ENCODE measurements around the gene SNTG2. TPM values are rescaled to one million over a fixed set of nuclear protein-coding genes. Genes with fewer than 3 reads are reported as not detected.

SNTG2 gene
- total RNA-seq, 1 experiment from 2014 or later = not detected

- Histone ChIP-seq H3K9me3 (0 out of 2 replicates have a peak, but pooled peaks cover 2% of the 10 kb centered on the region), H3K4me1 (no peaks in the 10 kb centered on the region), H3K27me3 (replicated peaks; ENCODE audit: control insufficient read depth, insufficient read depth, low read length) (no peaks in the 10 kb centered on the region), H3K36me3 (ENCODE audit: control insufficient read depth, insufficient read depth, low read length) (no peaks in the 10 kb centered on the region), H3K4me3 (ENCODE audit: low read depth, low read length) (no peak overlapping the region)
- TF ChIP-seq, protein P1, sequence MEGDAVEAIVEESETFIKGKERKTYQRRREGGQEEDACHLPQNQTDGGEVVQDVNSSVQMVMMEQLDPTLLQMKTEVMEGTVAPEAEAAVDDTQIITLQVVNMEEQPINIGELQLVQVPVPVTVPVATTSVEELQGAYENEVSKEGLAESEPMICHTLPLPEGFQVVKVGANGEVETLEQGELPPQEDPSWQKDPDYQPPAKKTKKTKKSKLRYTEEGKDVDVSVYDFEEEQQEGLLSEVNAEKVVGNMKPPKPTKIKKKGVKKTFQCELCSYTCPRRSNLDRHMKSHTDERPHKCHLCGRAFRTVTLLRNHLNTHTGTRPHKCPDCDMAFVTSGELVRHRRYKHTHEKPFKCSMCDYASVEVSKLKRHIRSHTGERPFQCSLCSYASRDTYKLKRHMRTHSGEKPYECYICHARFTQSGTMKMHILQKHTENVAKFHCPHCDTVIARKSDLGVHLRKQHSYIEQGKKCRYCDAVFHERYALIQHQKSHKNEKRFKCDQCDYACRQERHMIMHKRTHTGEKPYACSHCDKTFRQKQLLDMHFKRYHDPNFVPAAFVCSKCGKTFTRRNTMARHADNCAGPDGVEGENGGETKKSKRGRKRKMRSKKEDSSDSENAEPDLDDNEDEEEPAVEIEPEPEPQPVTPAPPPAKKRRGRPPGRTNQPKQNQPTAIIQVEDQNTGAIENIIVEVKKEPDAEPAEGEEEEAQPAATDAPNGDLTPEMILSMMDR (IDR thresholded peaks at IDR 0.05; ENCODE audit: insufficient read depth in 1 of 2, low read depth in 1 of 2, low read length in 1 of 2, severe bottlenecking in 1 of 2, unreplicated experiment in 1 of 2) = no peak
- H3K27me3 Mint-ChIP-seq (ENCODE audit: insufficient read depth, unreplicated experiment) = no peaks in the 10 kb centered on the region
- intact Hi-C loops (cut with micrococcal nuclease; ENCODE audit: unreplicated experiment) = no loop called here
- H3K36me3 Mint-ChIP-seq (ENCODE audit: insufficient read depth, unreplicated experiment) = no peaks in the 10 kb centered on the region
- H3K27ac Mint-ChIP-seq (ENCODE audit: unreplicated experiment) = no peak overlapping the region
- no peaks in the 10 kb centered on the region for H3K4me1 Mint-ChIP-seq (ENCODE audit: low read depth, unreplicated experiment)
- DNase-seq = no peak
- H3K9me3 Mint-ChIP-seq (ENCODE audit: unreplicated experiment) = peaks cover 21% of the 10 kb centered on the region
- POLR2A ChIA-PET = no interaction called here
- H3K4me3 Mint-ChIP-seq (ENCODE audit: unreplicated experiment) = no peak overlapping the region
- CTCF ChIA-PET = no interaction called here
- BruUV-seq (replicated peaks) = no TSS peak
Measured at GRCh38 chr2:1166976-1167375, 216.3 kb downstream of the SNTG2 start.

DNA sequence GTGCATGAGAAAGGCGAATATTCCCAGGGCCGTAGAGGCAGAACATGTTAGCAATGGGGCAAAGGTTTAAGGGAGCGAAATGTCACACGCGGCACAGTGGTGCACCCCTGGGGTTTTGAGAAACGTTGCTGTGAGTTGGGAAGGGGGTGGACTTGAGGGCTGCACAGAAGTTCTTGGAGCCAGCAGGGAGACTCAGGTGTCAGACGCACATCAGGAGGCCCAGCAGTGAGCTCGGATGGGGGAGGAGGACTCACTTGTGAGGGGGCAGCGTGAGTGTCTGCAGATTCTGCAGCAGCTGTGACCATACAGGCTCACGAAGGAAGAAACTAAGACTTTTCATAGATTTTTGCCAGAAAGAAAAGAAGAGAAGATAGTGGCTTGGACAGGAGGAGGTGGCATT is 218.2 kb downstream of the SNTG2 start:
- no peaks in the 10 kb centered on the region for H3K9me3 ChIP-seq
- no peak for DNase-seq
- no peak overlapping the region for H3K27ac Mint-ChIP-seq (ENCODE audit: unreplicated experiment)
- H3K4me3 Mint-ChIP-seq (ENCODE audit: unreplicated experiment) = no peak overlapping the region
- no peaks in the 10 kb centered on the region for H3K36me3 Mint-ChIP-seq (ENCODE audit: insufficient read depth, unreplicated experiment)
- no peaks in the 10 kb centered on the region for H3K4me1 ChIP-seq
- intact Hi-C loops (cut with micrococcal nuclease; ENCODE audit: unreplicated experiment) = no loop called here
- no peaks in the 10 kb centered on the region for H3K27me3 Mint-ChIP-seq (ENCODE audit: insufficient read depth, unreplicated experiment)
- H3K4me3 ChIP-seq (ENCODE audit: low read depth, low read length) = no peak overlapping the region
- POLR2A ChIA-PET = no interaction called here
- H3K27me3 ChIP-seq (replicated peaks; ENCODE audit: control insufficient read depth, insufficient read depth, low read length) = no peaks in the 10 kb centered on the region
- TF ChIP-seq, protein P1 (IDR thresholded peaks at IDR 0.05; ENCODE audit: insufficient read depth in 1 of 2, low read depth in 1 of 2, low read length in 1 of 2, severe bottlenecking in 1 of 2, unreplicated experiment in 1 of 2) = no peak
- CTCF ChIA-PET = no interaction called here
- H3K4me1 Mint-ChIP-seq (ENCODE audit: low read depth, unreplicated experiment) = no peaks in the 10 kb centered on the region
- peaks cover 6% of the 10 kb centered on the region for H3K9me3 Mint-ChIP-seq (ENCODE audit: unreplicated experiment)
- no TSS peak for BruUV-seq (replicated peaks)
- H3K36me3 ChIP-seq (ENCODE audit: control insufficient read depth, insufficient read depth, low read length) = no peaks in the 10 kb centered on the region

DNA sequence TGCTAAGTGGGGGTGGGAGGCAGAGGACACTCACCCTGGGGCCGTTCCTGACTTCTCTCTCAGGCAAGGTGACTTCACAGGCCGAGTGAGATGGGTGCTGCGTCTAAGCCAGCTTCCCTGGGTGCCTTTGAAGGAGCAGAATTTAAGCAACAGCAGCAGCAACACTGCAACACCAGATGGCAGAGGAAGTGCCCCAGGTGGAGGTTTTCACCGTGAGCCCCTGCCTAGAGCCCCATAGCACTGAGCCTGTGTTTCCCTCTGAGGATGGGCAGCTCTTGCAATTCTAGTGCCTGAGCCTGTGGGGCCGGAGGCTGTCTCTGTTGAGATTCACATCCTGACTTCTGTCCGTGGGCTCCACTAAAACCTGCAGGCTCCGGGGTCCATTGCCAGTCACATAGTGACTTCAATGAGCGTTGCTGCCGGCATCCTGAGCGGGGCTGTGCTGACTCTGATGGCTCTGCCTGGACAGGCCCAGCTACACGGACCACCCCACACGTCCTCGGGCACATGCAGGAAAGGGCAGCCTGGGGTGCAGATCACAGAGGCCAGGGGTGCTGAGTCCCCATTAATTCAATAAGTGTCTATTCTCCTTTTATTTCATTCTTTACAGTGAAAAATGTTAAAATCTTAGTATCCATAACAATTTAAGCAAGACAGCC is 218.8 kb downstream of the SNTG2 start:
- Mint-ChIP-seq H3K4me3 (ENCODE audit: unreplicated experiment) (no peak overlapping the region), H3K27me3 (ENCODE audit: insufficient read depth, unreplicated experiment) (no peaks in the 10 kb centered on the region), H3K9me3 (ENCODE audit: unreplicated experiment) (peaks cover under 1% of the 10 kb centered on the region), H3K27ac (ENCODE audit: unreplicated experiment) (no peak overlapping the region), H3K4me1 (ENCODE audit: low read depth, unreplicated experiment) (no peaks in the 10 kb centered on the region), H3K36me3 (ENCODE audit: insufficient read depth, unreplicated experiment) (no peaks in the 10 kb centered on the region)
- Histone ChIP-seq H3K4me3 (ENCODE audit: low read depth, low read length) (no peak overlapping the region), H3K9me3 (no peaks in the 10 kb centered on the region), H3K4me1 (no peaks in the 10 kb centered on the region), H3K27me3 (replicated peaks; ENCODE audit: control insufficient read depth, insufficient read depth, low read length) (no peaks in the 10 kb centered on the region), H3K36me3 (ENCODE audit: control insufficient read depth, insufficient read depth, low read length) (no peaks in the 10 kb centered on the region)
- DNase-seq = no peak
- no TSS peak for BruUV-seq (replicated peaks)
- TF ChIP-seq, protein P1 (IDR thresholded peaks at IDR 0.05; ENCODE audit: insufficient read depth in 1 of 2, low read depth in 1 of 2, low read length in 1 of 2, severe bottlenecking in 1 of 2, unreplicated experiment in 1 of 2) = no peak
- ChIA-PET POLR2A (no interaction called here), CTCF (no interaction called here)
- intact Hi-C loops (cut with micrococcal nuclease; ENCODE audit: unreplicated experiment) = no loop called here
